HG03457 (cell line): ENCODE results near the gene SERINC5.
"Not testable (repeated sequence)": the region's sequence is repeated elsewhere in the genome, so short reads cannot be mapped to it uniquely, and the experiment has no call there.

Experiments used
- ATAC-seq: cut with Tn5 transposase; IDR thresholded peaks from one replicate; pipeline ENCODE4 v1.9.1; 2021; ENCODE audit warnings: moderate number of reproducible peaks; ENCODE audit not compliant: unreplicated experiment

Gene SERINC5

GRCh38 chr5:80255811-80256712 lies at the start of gene SERINC5:
TSS of gene SERINC5 (minus strand) at chr5:80256048. CDS start at chr5:80255922, 126 bp downstream.
- ATAC-seq, result peak; percentile 79

- no peak for ATAC-seq
Observed at GRCh38 chr5:80302636-80303035, 46.8 kb upstream of the SERINC5 start.

GRCh38 chr5:80301342-80301741 lies 45.5 kb upstream of the SERINC5 start:
- not testable (repeated sequence) for ATAC-seq

GRCh38 chr5:80300796-80301195 lies 44.9 kb upstream of the SERINC5 start:
- ATAC-seq, result not testable (repeated sequence)

- no peak for ATAC-seq
Observed at GRCh38 chr5:80300125-80300524, 44.3 kb upstream of the SERINC5 start.

GRCh38 chr5:80299601-80300000 lies 43.8 kb upstream of the SERINC5 start:
- ATAC-seq, result no peak

GRCh38 chr5:80296121-80296520 lies 40.3 kb upstream of the SERINC5 start:
- ATAC-seq, result no peak

- ATAC-seq, result no peak
Observed at GRCh38 chr5:80291761-80292160, 35.9 kb upstream of the SERINC5 start.

GRCh38 chr5:80289320-80289719 lies 33.5 kb upstream of the SERINC5 start:
- ATAC-seq, result no peak

GRCh38 chr5:80288177-80288576 lies 32.3 kb upstream of the SERINC5 start:
- no peak for ATAC-seq

- ATAC-seq, result no peak
Observed at GRCh38 chr5:80284720-80285119, 28.9 kb upstream of the SERINC5 start.

GRCh38 chr5:80283360-80283759 lies 27.5 kb upstream of the SERINC5 start:
- no peak for ATAC-seq

GRCh38 chr5:80282054-80282453 lies 26.2 kb upstream of the SERINC5 start:
- no peak for ATAC-seq

GRCh38 chr5:80277191-80277590 lies 21.3 kb upstream of the SERINC5 start:
- ATAC-seq, result no peak

GRCh38 chr5:80276186-80276585 lies 20.3 kb upstream of the SERINC5 start:
- ATAC-seq, result no peak

- ATAC-seq, result no peak
Observed at GRCh38 chr5:80275347-80275746, 19.5 kb upstream of the SERINC5 start.

GRCh38 chr5:80270543-80270942 lies 14.7 kb upstream of the SERINC5 start:
- ATAC-seq, result not testable (repeated sequence)

- ATAC-seq, result no peak
Observed at GRCh38 chr5:80269991-80270438, 14.2 kb upstream of the SERINC5 start.

GRCh38 chr5:80268916-80269315 lies 13.1 kb upstream of the SERINC5 start:
- ATAC-seq, result no peak

- ATAC-seq, result no peak
Observed at GRCh38 chr5:80266566-80266965, 10.7 kb upstream of the SERINC5 start.

GRCh38 chr5:80260461-80260860 lies 4.6 kb upstream of the SERINC5 start:
- no peak for ATAC-seq

- ATAC-seq, result no peak
Observed at GRCh38 chr5:80259511-80260203, 3.8 kb upstream of the SERINC5 start.
